Activated T-helper 1 cell treated with anti-CD3 and anti-CD28 coated beads, Interleukin-2, amount 50 U/mL, for 16 hours (primary cell): Measurements from ENCODE around the gene TMEM222.
A peak's percentile ranks its signal among the peaks of the same experiment; 100 is the strongest.
"Not testable (repeated sequence)": the region's sequence is repeated elsewhere in the genome, so short reads cannot be mapped to it uniquely, and the experiment has no call there.

ENCODE experiments used
- DNase-seq, 2 donors: peaks; one replicate each; pipeline ENCODE4 v3.0.0-alpha.2; 2020; ENCODE audit warnings: low read depth in 1 of 2, low spot score in 1 of 2

Gene TMEM222

GRCh38 chr1:27321813-27322568 lies at the start of gene TMEM222:
TMEM222 (plus strand) TSS chr1:27322163; CDS start chr1:27322198, 35 bp downstream.
- DNase-seq = peak; percentile 94 to 98

GRCh38 chr1:27274204-27274603 lies 47.8 kb upstream of the TMEM222 start:
- DNase-seq = no peak

GRCh38 chr1:27275696-27276095 lies 46.3 kb upstream of the TMEM222 start:
- DNase-seq = no peak

GRCh38 chr1:27284425-27285273 lies 37.3 kb upstream of the TMEM222 start:
- peak; percentile 73 to 86 for DNase-seq

GRCh38 chr1:27285274-27285660 lies 36.7 kb upstream of the TMEM222 start:
- DNase-seq = no peak

GRCh38 chr1:27285821-27286220 lies 36.1 kb upstream of the TMEM222 start:
- not testable (repeated sequence) for DNase-seq

GRCh38 chr1:27289125-27289524 lies 32.8 kb upstream of the TMEM222 start:
- DNase-seq = not testable (repeated sequence)

- DNase-seq = no peak
These were observed 31.4 kb upstream of the TMEM222 start for GRCh38 chr1:27290581-27290980.

- no peak for DNase-seq
These were observed 29.9 kb upstream of the TMEM222 start for GRCh38 chr1:27292106-27292505.

GRCh38 chr1:27293915-27294314 lies 28.0 kb upstream of the TMEM222 start:
- no peak for DNase-seq

- DNase-seq = peak; percentile 49 to 52
These were observed 25.1 kb upstream of the TMEM222 start for GRCh38 chr1:27296773-27297291.

GRCh38 chr1:27297903-27298302 lies 24.1 kb upstream of the TMEM222 start:
- DNase-seq = no peak

GRCh38 chr1:27298632-27299384 lies 23.2 kb upstream of the TMEM222 start:
- DNase-seq = no peak

- DNase-seq = no peak
These were observed 22.3 kb upstream of the TMEM222 start for GRCh38 chr1:27299385-27300271.

- peak; percentile 56 to 63 for DNase-seq
These were observed 21.5 kb upstream of the TMEM222 start for GRCh38 chr1:27300341-27301051.

- DNase-seq = no peak
These were observed 20.9 kb upstream of the TMEM222 start for GRCh38 chr1:27301052-27301422.

- no peak for DNase-seq
These were observed 20.3 kb upstream of the TMEM222 start for GRCh38 chr1:27301582-27302199.

GRCh38 chr1:27302612-27303011 lies 19.4 kb upstream of the TMEM222 start:
- DNase-seq = no peak

- no peak for DNase-seq
These were observed 18.5 kb upstream of the TMEM222 start for GRCh38 chr1:27303509-27303908.
